Sigmoid colon (tissue), 4 donors: ENCODE results near the gene GSG1L.

Experiments
- CTCF ChIP-seq, 4 experiments: fragments of 450-650 bp in 3 of 4; fragments of 200-600 bp in 1 of 4; IDR thresholded peaks; one replicate each; pipeline ENCODE4 v1.5.1; 2016 to 2019; ENCODE audit warnings: antibody characterized with exemption in 4 of 4, mild to moderate bottlenecking in 3 of 4, moderate library complexity in 2 of 4
- EP300 ChIP-seq, 4 donors: sonication (generic); formaldehyde crosslinking; IDR thresholded peaks; one replicate each; pipeline ENCODE4 v1.6.1; 2017; ENCODE audit warnings: antibody characterized with exemption in 4 of 4
- POLR2A ChIP-seq, 2 donors: fragments of 450-650 bp; IDR thresholded peaks; one replicate each; pipeline ENCODE4 v1.6.1; 2016; ENCODE audit warnings: antibody characterized with exemption in 2 of 2, mild to moderate bottlenecking in 2 of 2, moderate library complexity in 2 of 2
- POLR2AphosphoS5 ChIP-seq, 4 donors: sonication (generic); formaldehyde crosslinking; IDR thresholded peaks; one replicate each; pipeline ENCODE4 v1.6.1; 2017; ENCODE audit warnings: antibody characterized with exemption in 4 of 4

- no peak for TF ChIP-seq CTCF (IDR thresholded peaks at IDR 0.05)
- TF ChIP-seq POLR2AphosphoS5 (IDR thresholded peaks at IDR 0.05) = no peak
- no peak for TF ChIP-seq POLR2A (IDR thresholded peaks at IDR 0.05)
- no peak for TF ChIP-seq EP300 (IDR thresholded peaks at IDR 0.05)
Measured at GRCh38 chr16:27903046-27903655, 160.4 kb downstream of the GSG1L start.
